HL-60/S4 treated with phorbol 12-myristate 13-acetate at 8.2 ng/mL for 4 days and 3 days (cell line): Measurements from ENCODE around the gene FHDC1.

Experiments used
- in situ Hi-C: fragments of 300-500 bp; cut with MboI; formaldehyde crosslinking; loops from 2 replicates; pipeline ENCODE4 v1.15.0; 2022; ENCODE audit warnings: low sequenced_read_pairs

Gene FHDC1

DNA sequence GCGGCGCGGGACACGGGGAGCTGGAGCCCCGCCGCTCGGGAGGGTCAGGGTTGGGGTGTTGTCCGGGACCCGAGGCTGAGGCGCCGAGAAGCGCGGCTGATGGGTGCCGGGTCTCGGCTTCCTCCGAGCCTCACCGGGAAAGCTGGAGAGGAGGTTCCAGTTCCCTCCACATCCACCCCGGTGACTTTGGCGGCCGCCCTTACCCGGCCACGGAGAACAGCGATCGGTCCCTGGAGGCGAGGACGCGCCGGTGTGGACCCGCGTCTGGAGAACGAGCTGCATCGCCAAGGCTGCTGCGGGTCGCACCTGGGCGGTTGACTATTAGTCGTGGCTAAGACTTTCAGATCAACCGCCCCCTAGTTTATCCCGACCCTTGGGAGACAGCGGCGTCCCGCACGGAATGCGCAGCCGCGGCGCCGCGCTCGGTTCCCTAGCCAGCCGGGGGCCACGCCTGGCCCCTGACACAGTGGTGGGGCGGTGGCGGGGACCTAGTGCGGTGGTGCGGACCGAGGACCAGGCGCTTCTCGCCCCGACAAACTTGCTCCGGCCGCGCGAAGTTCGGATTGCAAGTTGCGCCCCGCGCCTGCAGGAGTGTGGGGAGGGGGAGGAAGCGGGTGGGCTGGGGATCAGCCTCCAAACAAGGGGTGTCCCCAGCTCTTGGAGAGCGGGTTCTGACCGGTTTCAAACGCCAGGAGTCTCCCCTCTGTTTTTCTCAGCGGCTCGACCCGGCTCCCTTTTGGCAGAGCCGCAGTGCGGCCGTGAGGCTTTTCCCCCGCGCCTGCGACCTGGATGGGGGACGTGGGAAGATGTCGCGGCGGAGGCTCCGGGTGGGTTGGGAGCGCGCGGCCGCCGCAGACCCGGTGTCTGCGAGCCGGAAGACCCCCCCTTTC, 568 bp downstream of the FHDC1 start:
- in situ Hi-C loops, result no loop called here

GRCh38 chr4:152937336-152938236, 1.5 kb downstream of the FHDC1 start:
- in situ Hi-C loops, result no loop called here

DNA sequence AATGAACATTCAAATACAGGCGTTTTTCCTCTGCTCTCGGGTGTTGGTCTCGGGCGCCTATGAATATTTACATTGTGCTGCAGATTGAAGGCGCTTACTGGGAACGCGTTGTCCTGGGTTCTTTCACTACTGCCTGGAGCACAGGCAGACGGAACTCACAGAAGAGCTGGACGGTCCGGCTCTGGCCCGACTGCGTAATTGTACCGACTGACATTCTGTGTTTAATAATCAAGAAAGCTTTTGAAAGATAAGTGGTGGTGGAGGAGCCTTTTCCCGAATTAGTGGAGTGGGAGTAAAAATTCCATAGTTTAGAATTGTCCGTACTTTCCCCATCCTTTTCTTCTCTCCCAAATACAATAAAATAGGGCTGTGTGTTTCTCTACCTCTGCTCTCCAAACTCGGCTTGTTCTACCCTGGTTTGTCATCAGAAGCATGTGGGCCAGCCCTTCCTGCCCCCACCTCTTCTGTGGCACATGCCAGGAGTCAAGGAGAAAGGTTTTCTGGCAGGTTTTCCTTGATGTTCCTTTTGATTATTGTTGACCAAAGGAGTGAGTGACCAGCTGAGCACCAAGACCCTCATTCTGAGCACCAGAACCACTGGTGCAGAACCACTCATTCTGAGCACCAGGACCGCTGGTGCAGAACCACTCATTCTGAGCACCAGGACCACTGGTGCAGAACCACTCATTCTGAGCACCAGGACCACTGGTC, 2.3 kb downstream of the FHDC1 start:
- in situ Hi-C loops, result no loop called here

DNA sequence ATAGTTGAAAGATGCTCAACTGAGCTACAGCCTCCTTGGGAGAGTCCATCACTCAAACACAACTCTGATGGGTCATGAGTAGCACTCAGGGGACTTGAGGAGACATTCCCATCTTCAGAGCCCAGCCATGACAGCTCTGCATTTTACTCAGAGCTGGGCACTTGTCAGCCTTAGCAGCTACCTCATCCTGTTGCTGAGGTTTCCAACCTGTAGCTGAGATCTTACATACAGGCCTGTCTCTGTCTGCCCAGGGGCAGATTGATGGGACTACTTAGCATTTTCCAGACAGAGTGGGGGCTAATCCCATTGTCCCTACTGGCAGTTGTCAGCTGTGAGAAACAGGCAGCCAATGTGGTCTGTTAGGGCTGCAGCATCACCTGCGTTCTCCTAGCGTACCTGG, 3.5 kb downstream of the FHDC1 start:
- in situ Hi-C loops, result no loop called here

DNA sequence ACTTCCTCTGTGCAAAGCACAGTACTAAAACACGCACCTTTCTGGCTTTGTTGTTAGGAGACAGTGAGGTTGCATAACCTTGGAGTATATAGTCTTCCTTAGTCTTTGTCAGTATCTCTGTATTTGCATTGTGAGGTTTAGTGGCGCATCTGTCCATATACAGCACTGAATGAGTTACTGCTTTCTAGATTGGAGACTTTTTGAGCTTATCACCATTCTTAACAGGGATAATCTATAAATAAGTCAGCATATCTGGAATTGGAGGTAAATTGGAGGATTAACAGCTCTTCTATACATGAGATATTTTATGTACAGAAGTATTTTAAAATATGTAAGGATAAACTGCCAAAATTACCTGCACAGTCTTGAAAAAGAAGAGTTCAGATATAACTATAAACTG, 4.3 kb downstream of the FHDC1 start:
- in situ Hi-C loops, result no loop called here

- in situ Hi-C loops, result no loop called here
Measured at GRCh38 chr4:152941411-152941810, 5.3 kb downstream of the FHDC1 start.

GRCh38 chr4:152942346-152942745, 6.2 kb downstream of the FHDC1 start:
- in situ Hi-C loops, result no loop called here

- in situ Hi-C loops, result no loop called here
Measured at GRCh38 chr4:152943672-152944071, 7.5 kb downstream of the FHDC1 start.

- in situ Hi-C loops, result no loop called here
Measured at GRCh38 chr4:152944666-152945320, 8.7 kb downstream of the FHDC1 start.

DNA sequence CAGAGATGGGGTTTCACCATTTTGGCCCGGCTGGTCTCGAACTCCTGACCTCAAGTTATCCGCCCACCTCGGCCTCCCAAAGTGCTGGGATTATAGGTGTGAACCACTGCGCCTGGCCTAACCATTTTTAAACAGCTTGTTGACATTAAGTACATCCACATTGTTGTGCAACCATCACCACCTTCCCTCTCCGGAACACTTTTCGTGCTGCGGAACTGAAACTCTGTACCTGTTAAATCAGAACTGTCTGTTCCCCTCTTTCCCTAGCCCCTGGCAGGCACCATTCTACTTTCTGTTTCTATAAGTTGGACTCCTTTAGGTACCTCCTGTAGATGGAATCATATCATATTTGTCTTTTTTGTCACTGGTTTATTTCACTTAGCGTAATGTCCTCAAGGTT, 9.5 kb downstream of the FHDC1 start:
- in situ Hi-C loops, result no loop called here

DNA sequence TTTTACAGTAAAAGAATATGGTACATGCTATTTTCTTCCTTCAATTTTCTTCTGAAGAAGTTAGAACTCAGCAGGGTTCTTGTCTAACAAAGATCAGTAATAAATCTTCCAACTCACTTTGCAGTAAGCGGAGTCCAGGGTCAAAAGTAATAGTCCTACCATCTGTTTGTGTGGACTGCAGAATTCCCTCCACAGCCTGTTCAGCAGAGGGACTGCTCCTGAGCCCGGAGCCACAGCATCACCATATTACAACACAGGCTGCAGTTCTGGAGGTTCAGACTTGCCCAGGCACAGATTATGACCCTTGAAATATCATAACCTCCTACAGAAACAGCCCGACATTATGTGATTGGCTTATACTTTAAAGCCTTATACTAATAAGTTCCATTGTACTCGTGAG, 10.3 kb downstream of the FHDC1 start:
- in situ Hi-C loops, result no loop called here

DNA sequence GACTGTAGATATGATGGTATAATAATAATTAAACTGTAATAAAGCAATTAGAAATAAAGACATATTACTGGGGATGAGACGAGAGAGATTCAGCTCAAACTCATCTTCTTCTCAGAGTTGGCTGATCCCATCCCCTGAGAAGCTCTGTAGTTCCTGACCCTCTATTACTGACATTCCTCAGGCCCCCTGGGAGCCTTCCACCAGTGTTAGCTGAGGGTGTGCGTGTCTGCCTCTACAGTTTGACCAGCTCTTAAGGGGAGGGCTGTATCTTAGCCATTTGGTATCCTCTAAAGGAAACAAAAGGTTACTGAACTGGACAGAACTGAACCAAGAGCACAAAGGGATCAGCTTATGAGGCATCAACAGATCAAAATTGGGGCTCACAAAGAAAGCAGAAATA, 11.2 kb downstream of the FHDC1 start:
- in situ Hi-C loops, result no loop called here

DNA sequence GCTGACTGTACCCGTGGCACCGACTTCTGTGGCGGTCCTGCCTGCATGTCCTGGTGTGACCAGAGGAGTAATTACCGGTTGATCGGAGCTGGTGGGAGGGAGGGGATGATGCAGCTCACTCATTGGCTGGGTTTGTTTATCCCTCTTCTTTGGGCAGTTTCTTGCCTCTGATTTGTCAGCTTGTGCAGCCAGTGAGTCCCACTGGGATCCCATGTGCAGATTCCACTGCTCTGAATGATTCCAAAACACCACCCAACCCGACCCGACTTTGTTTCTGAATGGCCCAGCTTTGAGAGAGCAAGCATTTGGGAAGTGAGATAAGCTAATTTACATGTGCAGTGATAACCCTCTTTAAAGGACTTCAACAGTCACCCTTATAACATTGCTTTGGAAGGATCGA, 13.8 kb downstream of the FHDC1 start:
- in situ Hi-C loops, result no loop called here

DNA sequence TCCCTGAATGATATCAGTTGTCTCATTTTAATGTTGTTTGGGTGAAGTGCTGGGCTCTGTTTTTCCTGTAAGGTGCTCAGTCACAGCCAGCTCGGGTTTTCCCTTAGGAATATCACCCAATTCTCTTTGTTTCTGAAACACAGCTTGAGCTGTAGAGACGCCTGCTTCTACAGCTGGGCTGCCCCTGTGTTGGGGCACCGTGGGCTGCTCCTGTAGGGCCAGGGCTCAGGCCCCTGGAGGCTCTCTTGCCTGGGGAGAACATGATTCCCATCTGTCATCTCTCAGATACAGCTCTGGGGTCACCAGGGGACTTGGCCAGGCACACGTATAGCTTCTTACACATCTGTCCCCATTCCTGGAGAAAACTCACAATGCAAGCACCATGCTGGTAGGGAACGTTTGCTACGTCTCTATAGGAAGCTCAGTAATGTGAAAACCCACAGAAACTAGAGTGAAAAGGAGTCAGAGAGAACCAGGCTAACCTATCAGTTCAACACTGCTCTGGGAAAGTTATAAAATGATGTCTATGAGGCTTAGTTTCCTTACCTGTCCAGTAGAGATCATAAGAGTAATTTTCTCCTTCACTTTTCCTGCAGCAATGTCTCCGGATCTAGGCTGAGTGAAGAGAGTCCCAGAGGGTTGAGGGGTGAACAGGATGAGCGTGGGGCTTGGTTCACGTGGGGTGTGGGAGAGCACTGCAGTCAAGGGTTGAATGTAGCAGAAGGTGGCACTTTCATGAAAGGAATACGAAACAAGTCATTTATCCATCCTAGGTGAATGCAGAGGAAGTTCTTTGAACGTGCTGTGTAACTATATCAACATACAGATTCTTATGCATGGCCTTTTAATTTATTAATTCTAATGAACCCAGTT, 14.5 kb downstream of the FHDC1 start:
- in situ Hi-C loops, result no loop called here

DNA sequence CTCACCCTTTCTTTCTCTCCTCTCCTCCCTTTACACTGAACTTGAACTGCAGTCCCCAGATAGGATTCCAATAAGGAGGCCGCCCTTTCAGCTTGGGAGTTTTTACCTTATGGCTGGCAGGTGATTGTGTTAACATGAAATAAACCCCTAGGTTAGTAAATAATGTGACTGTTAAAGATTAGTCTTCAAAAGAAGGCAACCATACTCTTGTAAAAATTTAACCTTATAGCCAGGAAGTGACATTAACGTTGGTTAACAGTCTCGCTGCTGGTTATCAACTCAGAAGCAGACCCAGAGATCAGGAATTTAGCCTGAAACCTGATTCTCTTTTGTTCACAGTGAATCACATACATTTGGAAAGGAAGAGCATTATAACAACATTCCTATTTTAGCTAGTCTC, 15.2 kb downstream of the FHDC1 start:
- in situ Hi-C loops, result no loop called here

- in situ Hi-C loops, result no loop called here
Measured at GRCh38 chr4:152953514-152953913, 17.4 kb downstream of the FHDC1 start.

- in situ Hi-C loops, result no loop called here
Measured at GRCh38 chr4:152954741-152955140, 18.6 kb downstream of the FHDC1 start.

- in situ Hi-C loops, result no loop called here
Measured at GRCh38 chr4:152956147-152956546, 20.0 kb downstream of the FHDC1 start.

- in situ Hi-C loops, result no loop called here
Measured at GRCh38 chr4:152956650-152957436, 20.7 kb downstream of the FHDC1 start.
